Sciatic nerve (tissue), 2 donors: ENCODE data around the gene ACADSB. TPM values are rescaled to one million over a fixed set of nuclear protein-coding genes. Genes with fewer than 3 reads are reported as not detected.

Experiments
- ATAC-seq: fragments of 200-7000 bp; cut with Tn5 transposase; one replicate; pipeline ENCODE4 v1.9.1; 2020; ENCODE audit warnings: mild to moderate bottlenecking, moderate library complexity
- DNase-seq: peaks from one replicate; pipeline ENCODE4 v3.0.0-alpha.2; 2020; ENCODE audit warnings: low spot score
- intact Hi-C: fragments of 100-400 bp; cut with DNase I; formaldehyde crosslinking; loops from one replicate; pipeline ENCODE4 v1.14.2; 2022
- total RNA-seq: library from RNA; stranded (reverse); fragmentation: NEBNext Ultra II Directional; extraction: Animal tissue kit (Norgen Biotek cat#: 25700); gene quantifications from one replicate; pipeline ENCODE4 v1.2.1, GENCODE V29; 2021
- donor health status: DM: no; HTN: no; CAD: no.
- donor health status: DM: no; HTN: no; CAD: no.

ACADSB gene
- total RNA-seq, 1 donor from 2014 or later: 39.5 TPM

GRCh38 chr10:123031124-123031523, 22.3 kb downstream of the ACADSB start:
- DNase-seq: no peak
- intact Hi-C loops: no loop called here
- no peak for ATAC-seq

- DNase-seq: no peak
- intact Hi-C loops: no loop called here
Measured at GRCh38 chr10:123034332-123034731, 25.5 kb downstream of the ACADSB start.

GRCh38 chr10:123035467-123036086, 26.8 kb downstream of the ACADSB start:
- ATAC-seq (no peak), DNase-seq (no peak)
- intact Hi-C loops: no loop called here

More at GRCh38 chr10:123034332-123034731, 25.5 kb downstream of the ACADSB start:
- no peak for ATAC-seq

GRCh38 chr10:123038782-123039631, 30.2 kb downstream of the ACADSB start:
- no peak for ATAC-seq
- intact Hi-C loops: no loop called here
- DNase-seq: no peak

- intact Hi-C loops: no loop called here
- DNase-seq (no peak), ATAC-seq (no peak)
Measured at GRCh38 chr10:123039632-123039930, 30.8 kb downstream of the ACADSB start.

GRCh38 chr10:123042708-123043408, 34.1 kb downstream of the ACADSB start:
- intact Hi-C loops: loop anchor here (10.0 kb wide), 1 partner anchor 522 kb away; no protein-coding TSS in a partner anchor
- no peak for ATAC-seq
- DNase-seq: no peak

- DNase-seq (no peak), ATAC-seq (no peak)
- intact Hi-C loops: loop anchor here (10.0 kb wide), 1 partner anchor 521 kb away; no protein-coding TSS in a partner anchor
Measured at GRCh38 chr10:123043409-123043925, 34.7 kb downstream of the ACADSB start.

GRCh38 chr10:123044391-123044790, 35.6 kb downstream of the ACADSB start:
- no peak for DNase-seq
- intact Hi-C loops: loop anchor here (10.0 kb wide), 1 partner anchor 520 kb away; no protein-coding TSS in a partner anchor
- ATAC-seq: no peak

- intact Hi-C loops: loop anchor here (10.0 kb wide), 1 partner anchor 519 kb away; no protein-coding TSS in a partner anchor
- no peak for ATAC-seq
- no peak for DNase-seq
Measured at GRCh38 chr10:123045961-123046731, 37.3 kb downstream of the ACADSB start.

GRCh38 chr10:123057968-123058367, 49.2 kb downstream of the ACADSB start:
- intact Hi-C loops: no loop called here
- ATAC-seq: no peak
- no peak for DNase-seq

GRCh38 chr10:123061865-123062264, 53.1 kb downstream of the ACADSB start:
- no peak for DNase-seq

GRCh38 chr10:123062726-123063125, 53.9 kb downstream of the ACADSB start:
- ATAC-seq (no peak), DNase-seq (no peak)
- intact Hi-C loops: no loop called here

More at GRCh38 chr10:123061865-123062264, 53.1 kb downstream of the ACADSB start:
- no peak for ATAC-seq
- intact Hi-C loops: no loop called here

GRCh38 chr10:123068087-123068853, 59.5 kb downstream of the ACADSB start:
- intact Hi-C loops: no loop called here
- ATAC-seq: no peak
- DNase-seq: no peak

- no peak for ATAC-seq
- intact Hi-C loops: no loop called here
- DNase-seq: no peak
Measured at GRCh38 chr10:123069246-123069986, 60.6 kb downstream of the ACADSB start.

- intact Hi-C loops: no loop called here
- DNase-seq (no peak), ATAC-seq (no peak)
Measured at GRCh38 chr10:123073187-123073586, 64.4 kb downstream of the ACADSB start.

- DNase-seq: no peak
- no peak for ATAC-seq
- intact Hi-C loops: no loop called here
Measured at GRCh38 chr10:123074215-123074614, 65.4 kb downstream of the ACADSB start.

GRCh38 chr10:123081896-123082295, 73.1 kb downstream of the ACADSB start:
- no peak for ATAC-seq
- no peak for DNase-seq
- intact Hi-C loops: no loop called here
